Measurements from ENCODE around the gene ZMYND19.
A peak's percentile ranks its signal among the peaks of the same experiment; 100 is the strongest.

Gene ZMYND19

DNA sequence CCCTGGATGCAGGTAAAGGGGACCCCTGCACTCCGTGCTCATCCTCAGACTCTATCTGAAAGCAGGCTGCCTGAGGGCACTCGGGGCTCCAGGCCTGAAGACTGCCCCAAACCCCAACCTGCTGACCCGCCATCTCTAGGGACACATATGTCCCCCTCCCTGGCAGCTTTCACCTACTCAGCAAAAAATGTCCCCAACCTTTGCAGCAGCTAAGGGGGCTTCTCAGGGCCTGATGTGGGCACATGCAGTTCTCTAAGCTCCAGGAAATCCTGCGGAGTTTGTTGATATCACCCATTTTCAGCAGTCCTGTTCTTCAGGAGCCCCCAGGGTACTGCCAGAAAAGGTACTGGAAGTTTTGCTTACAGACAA is 9.4 kb downstream of the ZMYND19 start:
- TF ChIP-seq, protein P1, sequence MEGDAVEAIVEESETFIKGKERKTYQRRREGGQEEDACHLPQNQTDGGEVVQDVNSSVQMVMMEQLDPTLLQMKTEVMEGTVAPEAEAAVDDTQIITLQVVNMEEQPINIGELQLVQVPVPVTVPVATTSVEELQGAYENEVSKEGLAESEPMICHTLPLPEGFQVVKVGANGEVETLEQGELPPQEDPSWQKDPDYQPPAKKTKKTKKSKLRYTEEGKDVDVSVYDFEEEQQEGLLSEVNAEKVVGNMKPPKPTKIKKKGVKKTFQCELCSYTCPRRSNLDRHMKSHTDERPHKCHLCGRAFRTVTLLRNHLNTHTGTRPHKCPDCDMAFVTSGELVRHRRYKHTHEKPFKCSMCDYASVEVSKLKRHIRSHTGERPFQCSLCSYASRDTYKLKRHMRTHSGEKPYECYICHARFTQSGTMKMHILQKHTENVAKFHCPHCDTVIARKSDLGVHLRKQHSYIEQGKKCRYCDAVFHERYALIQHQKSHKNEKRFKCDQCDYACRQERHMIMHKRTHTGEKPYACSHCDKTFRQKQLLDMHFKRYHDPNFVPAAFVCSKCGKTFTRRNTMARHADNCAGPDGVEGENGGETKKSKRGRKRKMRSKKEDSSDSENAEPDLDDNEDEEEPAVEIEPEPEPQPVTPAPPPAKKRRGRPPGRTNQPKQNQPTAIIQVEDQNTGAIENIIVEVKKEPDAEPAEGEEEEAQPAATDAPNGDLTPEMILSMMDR (IDR thresholded peaks at IDR 0.05; ENCODE audit: insufficient read depth, low read depth, low read length, missing control alignments): no peak
- no peak for DNase-seq (ENCODE audit: low read depth)
- H3K4me3 ChIP-seq (ENCODE audit: low read depth, low read length): no peak overlapping the region

DNA sequence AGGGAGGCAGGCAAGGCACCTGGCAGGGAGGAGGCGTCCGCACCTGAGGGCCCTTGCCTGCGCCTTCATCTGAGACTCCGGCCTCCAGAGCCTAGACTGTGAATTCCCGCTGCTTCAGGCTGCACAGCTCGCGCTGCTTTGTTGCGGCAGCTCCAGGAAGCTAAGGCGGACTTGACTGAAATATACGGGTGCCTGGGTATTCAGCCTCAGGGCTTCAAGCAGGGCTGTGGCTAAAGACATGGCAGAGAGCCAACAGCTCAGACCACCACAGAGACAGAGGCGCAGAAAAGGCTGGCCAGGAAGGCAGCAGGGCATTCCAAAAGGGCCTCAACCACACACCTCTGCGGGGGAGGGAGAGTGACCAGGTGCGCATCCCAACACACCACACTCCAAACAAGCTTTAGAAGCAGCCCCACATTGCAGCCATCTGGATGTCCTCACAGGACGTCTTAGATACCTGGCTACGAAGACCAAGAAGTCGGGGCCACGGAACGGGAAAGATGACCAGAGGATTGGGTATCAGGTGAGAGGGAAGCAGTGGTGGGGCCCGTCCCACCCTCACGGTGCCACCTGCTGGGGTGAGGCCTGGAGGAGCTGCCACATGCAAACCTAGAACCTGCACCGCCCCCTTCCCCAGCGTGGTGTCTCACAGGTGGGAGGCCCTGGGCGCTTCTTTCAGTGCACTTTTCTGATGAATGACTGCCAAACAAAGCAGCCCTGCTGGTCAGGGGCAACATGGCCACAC is 9.9 kb downstream of the ZMYND19 start:
- TF ChIP-seq, protein P1 (IDR thresholded peaks at IDR 0.05; ENCODE audit: insufficient read depth, low read depth, low read length, missing control alignments): no peak
- no peak for DNase-seq (ENCODE audit: low read depth)
- H3K4me3 ChIP-seq (ENCODE audit: low read depth, low read length): no peak overlapping the region

DNA sequence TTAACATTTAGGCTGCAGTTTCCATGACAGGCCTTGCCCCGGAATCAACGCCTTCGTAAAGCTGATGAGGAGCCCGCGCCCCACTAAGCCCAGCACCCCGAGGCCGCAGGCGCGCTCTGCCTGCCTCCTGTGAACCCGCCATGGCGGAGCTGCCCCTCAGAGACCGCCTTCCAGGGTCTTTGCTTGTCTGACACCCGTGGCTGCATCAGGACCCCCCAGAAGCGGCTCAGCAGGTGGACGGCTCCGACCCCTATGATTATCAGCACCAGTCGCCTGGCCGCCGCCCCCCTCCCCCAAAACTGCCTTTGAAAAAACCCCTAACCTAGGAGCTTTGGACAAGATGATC is 11.1 kb downstream of the ZMYND19 start:
- TF ChIP-seq, protein P1 (IDR thresholded peaks at IDR 0.05; ENCODE audit: insufficient read depth, low read depth, low read length, missing control alignments): no peak
- no peak for DNase-seq (ENCODE audit: low read depth)
- H3K4me3 ChIP-seq (ENCODE audit: low read depth, low read length): peak overlapping the region; percentile 19; the same call in 1 of the 2 replicates

DNA sequence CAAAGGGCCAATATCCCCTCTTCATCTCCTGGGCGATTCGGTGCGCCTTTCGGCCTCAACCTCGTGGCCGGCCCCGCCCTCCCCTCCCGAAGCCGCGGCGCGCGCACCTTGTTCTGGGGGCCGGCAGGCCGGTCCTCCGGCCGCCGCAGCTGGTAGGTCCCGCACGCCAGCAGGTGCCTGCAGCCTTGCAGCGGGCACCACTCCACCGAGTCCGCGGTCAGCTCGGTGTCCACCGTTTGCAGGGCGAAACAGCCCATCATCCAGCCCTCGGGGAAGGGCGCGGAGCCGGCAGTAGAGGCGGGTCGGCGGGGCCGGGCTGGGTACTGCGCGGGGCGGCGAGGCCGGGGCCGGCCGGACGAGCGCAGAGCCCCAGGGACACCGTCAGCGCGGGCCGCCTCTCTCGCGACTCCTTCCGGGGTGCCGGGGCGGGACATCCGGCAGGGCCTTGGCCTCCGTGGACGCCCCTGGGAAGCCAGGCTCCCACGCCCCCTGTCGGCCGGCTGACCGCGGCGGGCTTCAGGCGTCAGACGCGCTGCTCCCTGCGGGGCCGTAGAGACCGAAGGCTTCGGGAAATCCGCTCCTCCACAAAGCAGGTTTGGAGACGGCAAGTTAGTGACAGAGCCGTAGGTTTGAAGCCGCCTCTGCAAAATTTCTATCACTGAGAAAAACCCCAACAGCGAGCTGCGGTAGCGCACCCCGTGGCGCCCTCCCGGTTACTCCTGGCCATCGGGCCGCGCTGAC is 11.6 kb downstream of the ZMYND19 start, which contains the start of gene DPH7:
Gene DPH7 (minus strand): TSS at position 408 of the 741 bp plus-strand sequence. CDS start 148 bp downstream, at position 260.
- H3K4me3 ChIP-seq (ENCODE audit: low read depth, low read length): peak within 1 kb of the TSS; percentile 77
- TF ChIP-seq, protein P1 (IDR thresholded peaks at IDR 0.05; ENCODE audit: insufficient read depth, low read depth, low read length, missing control alignments): peak; percentile 96
- DNase-seq (ENCODE audit: low read depth): peak; percentile 95

DNA sequence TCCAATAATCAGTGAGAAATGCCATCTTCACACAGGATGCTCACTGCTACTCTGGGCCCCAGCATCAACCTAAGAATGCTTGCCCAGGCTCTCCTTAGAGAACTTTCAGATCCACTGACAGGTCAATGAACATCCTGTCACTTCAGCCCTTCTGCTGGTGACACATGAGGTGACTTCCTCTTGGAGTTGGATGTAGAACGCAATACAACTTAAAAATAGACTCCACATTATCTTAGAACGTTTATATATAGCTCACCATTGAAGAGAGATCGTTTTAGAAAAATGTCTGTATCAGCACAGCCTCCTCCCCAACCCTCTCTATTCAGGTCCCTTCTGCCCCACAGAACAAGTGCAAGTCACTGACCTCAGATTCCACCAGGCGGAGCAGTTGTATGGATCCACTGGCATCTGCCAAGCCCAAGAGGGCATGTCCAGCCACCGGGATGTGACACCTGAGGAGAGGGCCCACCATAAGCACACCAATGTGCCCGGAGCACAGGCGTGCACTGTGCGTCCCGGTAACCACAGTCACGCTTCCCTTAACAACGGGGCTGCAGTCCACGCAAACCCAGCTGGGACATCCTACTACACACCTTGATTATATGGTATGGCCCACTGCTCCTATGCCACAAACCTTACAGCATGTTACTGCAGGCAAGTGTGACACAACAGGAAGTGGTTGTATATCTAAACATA is 14.4 kb downstream of the ZMYND19 start:
- peak; percentile 55 for DNase-seq (ENCODE audit: low read depth)
- H3K4me3 ChIP-seq (ENCODE audit: low read depth, low read length): no peak overlapping the region
- TF ChIP-seq, protein P1 (IDR thresholded peaks at IDR 0.05; ENCODE audit: insufficient read depth, low read depth, low read length, missing control alignments): peak; percentile 14

DNA sequence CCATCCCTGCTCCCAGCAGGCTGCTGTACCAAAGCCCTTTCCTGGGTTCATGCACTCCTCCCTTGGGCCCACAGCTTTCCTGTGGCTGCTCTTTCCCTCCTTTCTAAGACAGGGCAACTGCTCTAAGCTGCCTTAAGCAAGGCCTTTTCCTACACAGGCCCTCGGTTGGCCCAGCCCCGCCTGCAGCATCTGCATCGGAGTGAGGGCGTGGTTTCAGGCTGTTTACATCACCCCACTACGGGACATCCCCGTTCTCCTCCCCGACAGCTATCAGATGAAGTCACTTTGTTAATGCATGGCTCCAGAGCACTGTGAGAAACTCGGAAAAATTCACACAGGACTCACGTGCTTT is 15.0 kb downstream of the ZMYND19 start:
- TF ChIP-seq, protein P1 (IDR thresholded peaks at IDR 0.05; ENCODE audit: insufficient read depth, low read depth, low read length, missing control alignments): no peak
- no peak for DNase-seq (ENCODE audit: low read depth)
- H3K4me3 ChIP-seq (ENCODE audit: low read depth, low read length): no peak overlapping the region
